T-helper 1 cell (primary cell): ENCODE data around the gene SNCG.
"Not testable (repeated sequence)": the region's sequence is repeated elsewhere in the genome, so short reads cannot be mapped to it uniquely, and the experiment has no call there.

Source experiments
- DNase-seq, 5 donors: peaks; one replicate each; pipeline ENCODE4 v3.0.0-alpha.2; 2012 to 2020

The SNCG gene

GRCh38 chr10:86979296-86979818 lies 21.0 kb downstream of the SNCG start:
- no peak for DNase-seq

DNA sequence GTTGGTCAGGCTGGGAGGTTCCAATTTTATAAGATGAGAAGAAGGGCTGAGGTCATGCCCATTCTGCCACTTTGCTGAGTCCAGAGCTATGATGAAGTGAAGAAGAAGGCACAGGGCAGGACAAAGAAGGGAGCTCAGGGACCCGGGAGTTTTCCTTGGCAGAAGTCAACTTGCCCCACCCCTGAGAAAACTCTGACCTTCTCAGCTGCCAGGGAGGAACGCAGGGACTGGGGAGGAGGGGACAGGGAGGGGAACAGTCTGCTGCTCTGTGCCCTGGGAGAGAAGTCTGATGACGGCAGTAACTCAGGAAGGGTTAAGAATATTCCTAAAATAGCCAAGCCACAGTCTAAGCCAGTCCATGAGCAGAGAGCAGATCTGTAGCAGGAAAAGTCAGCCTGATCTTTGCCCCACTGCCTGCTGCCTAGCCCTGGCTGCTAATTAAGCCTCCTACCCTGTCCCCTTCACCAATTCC lies 21.6 kb downstream of the SNCG start:
- no peak for DNase-seq

DNA sequence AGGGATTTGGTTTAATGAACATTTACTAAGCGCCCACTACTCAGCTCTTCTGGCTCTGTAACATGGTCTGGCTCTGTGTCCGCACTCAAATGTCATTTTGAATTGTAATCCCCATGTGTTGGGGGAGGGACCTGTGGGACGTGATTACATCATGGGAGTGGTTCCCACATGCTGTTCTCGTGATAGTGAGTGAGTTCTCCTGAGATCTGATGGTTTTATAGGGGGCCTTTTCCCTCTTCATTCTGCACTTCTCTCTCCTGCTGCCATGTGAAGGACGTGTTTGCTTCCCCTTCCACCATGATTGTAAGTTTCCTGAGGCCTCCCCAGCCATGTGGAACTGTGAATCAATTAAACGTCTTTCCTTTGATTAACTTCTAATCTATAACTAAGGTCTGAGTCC lies 22.6 kb downstream of the SNCG start:
- not testable (repeated sequence) for DNase-seq

- DNase-seq: no peak
These were observed 23.3 kb downstream of the SNCG start for GRCh38 chr10:86981716-86982115.

GRCh38 chr10:86984498-86984897 lies 26.1 kb downstream of the SNCG start:
- not testable (repeated sequence) for DNase-seq

DNA sequence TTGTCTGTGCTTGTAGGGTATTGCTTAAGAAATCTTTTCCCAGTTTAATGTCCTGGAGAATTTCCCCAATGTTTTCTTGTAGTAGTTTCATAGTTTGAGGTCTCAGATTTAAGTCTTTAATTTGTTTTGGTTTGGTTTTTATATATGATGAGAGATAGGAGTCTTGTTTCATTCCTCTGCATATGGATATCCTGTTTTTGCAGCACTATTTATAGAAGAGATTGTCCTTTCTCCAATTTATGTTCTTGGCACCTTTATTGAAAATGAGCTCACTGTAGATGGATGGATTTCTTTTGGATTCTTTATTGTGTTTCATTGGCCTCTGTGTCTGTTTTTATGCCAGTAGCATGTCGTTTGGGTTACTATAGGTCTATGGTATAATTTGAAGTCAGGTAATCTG lies 30.1 kb downstream of the SNCG start:
- no peak for DNase-seq

DNA sequence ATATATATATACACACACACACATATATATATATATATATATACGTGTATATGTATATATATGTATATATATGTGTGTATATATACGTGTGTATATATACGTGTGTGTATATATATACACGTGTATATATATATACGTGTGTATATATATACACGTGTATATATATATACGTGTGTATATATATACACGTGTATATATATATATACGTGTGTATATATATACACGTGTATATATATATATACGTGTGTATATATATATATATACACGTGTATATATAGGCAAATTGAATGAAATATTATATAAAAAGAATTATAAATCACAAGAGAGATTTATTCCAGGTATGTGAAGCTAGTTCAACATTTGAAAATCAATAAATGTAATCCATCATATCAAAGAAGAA lies 33.0 kb downstream of the SNCG start:
- DNase-seq: not testable (repeated sequence)

- no peak for DNase-seq
These were observed 34.1 kb downstream of the SNCG start for GRCh38 chr10:86992456-86992855.

DNA sequence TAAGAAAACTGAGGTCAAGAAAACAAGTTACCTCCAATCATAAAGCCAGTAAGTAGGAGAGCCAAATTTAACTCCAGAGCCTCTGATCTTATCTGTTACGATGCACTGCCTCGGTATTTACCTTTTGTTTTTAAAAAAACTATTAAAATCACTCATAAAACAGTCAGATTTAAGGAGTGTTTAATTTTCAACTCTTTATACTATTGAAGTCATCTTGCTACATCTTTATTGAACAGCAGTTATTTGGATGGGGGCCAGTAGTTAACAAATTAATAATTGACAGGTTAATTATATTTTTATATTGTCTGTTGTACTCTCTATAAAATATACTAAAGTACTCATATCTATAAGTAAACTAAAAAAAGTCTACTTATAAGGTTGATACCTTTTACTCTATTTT lies 34.5 kb downstream of the SNCG start:
- no peak for DNase-seq

GRCh38 chr10:86999802-87000403 lies 41.5 kb downstream of the SNCG start:
- not testable (repeated sequence) for DNase-seq

GRCh38 chr10:87000491-87000890 lies 42.1 kb downstream of the SNCG start:
- DNase-seq: no peak

DNA sequence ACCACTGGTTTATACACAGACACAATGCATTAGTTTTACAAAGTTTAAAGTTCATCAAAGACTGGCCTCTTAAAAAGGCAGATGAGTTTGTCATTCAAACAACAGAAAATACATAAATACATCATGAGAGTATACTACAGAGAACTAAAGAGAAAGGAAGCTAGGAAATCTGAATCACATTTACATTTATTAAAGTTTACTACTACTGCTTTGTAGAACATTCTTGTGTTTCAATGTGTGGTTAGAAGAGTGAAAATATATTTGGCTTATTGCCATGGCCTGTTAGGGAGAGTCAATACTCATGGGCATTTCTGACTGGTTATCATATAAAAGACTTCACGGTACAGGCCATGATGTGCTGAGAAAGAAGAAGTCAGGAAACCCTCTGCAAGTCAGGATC lies 48.7 kb downstream of the SNCG start:
- DNase-seq: not testable (repeated sequence)

- not testable (repeated sequence) for DNase-seq
These were observed 49.3 kb downstream of the SNCG start for GRCh38 chr10:87007674-87008073.

DNA sequence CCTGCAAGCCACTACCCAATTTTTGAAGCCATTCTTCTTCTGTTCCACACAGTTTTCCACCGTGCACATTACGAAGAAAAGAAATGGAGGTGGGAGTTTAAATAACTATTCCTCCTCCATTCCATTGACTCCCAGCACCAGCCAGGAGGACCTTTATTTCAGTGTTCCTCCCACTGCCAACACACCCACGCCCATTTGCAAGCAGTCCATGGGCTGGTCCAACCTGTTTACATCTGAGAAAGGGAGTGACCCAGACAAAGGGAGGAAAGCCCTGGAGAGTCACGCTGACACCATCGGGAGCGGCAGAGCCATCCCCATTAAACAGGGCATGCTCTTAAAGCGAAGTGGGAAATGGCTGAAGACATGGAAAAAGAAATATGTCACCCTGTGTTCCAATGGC lies 49.9 kb downstream of the SNCG start:
- DNase-seq: not testable (repeated sequence)

- DNase-seq: not testable (repeated sequence)
These were observed 50.8 kb downstream of the SNCG start for GRCh38 chr10:87009134-87009696.
